Left cardiac atrium (tissue), 4 donors: Measurements from ENCODE around the gene MARCHF10. TPM values are rescaled to one million over a fixed set of nuclear protein-coding genes. Genes with fewer than 3 reads are reported as not detected.
"Not testable (repeated sequence)": the region's sequence is repeated elsewhere in the genome, so short reads cannot be mapped to it uniquely, and the experiment has no call there.

Experiments used
- ATAC-seq, 2 donors: fragments of 200-7000 bp; cut with Tn5 transposase; one replicate each; pipeline ENCODE4 v1.9.1; 2020; ENCODE audit warnings: mild to moderate bottlenecking in 2 of 2, moderate library complexity in 2 of 2
- DNase-seq: peaks from one replicate; pipeline ENCODE4 v3.0.0-alpha.2; 2020
- intact Hi-C, 2 donors: fragments of 100-400 bp; cut with DNase I; formaldehyde crosslinking; loops; one replicate each; pipeline versions ENCODE4 v1.14.1 to v1.15.1; 2022 to 2023
- total RNA-seq, 2 donors: library from RNA; stranded (reverse); fragmentation: NEBNext Ultra II Directional; extraction: Animal tissue kit (Norgen Biotek cat#: 25700); gene quantifications; one replicate each; pipeline ENCODE4 v1.2.1, GENCODE V29; 2021
- donor health status: DM: no; HTN: yes; CAD: no.
- donor health status: DM: no; HTN: yes; CAD: no; lungs with severe emphysema.
- donor health status: DM: yes; HTN: yes; CAD: no.
- donor health status: Dilated cardiomyopathy.

The MARCHF10 gene
- total RNA-seq, 2 donors from 2014 or later, result not detected

- ATAC-seq (no peak), DNase-seq (no peak)
- intact Hi-C loops, result no loop called here
These were observed 115.9 kb downstream of the MARCHF10 start for GRCh38 chr17:62692159-62692651.

- DNase-seq, intact Hi-C loops, ATAC-seq: not testable (repeated sequence)
These were observed 116.6 kb downstream of the MARCHF10 start for GRCh38 chr17:62691589-62691915.

- no peak for DNase-seq
- ATAC-seq, result no peak
These were observed 117.8 kb downstream of the MARCHF10 start for GRCh38 chr17:62690168-62690897.

GRCh38 chr17:62689441-62690167, 118.5 kb downstream of the MARCHF10 start:
- intact Hi-C loops, result no loop called here
- ATAC-seq (no peak), DNase-seq (no peak)

More at GRCh38 chr17:62690168-62690897, 117.8 kb downstream of the MARCHF10 start:
- intact Hi-C loops, result no loop called here

- ATAC-seq (no peak), DNase-seq (no peak)
- intact Hi-C loops, result no loop called here
These were observed 119.5 kb downstream of the MARCHF10 start for GRCh38 chr17:62688398-62689160.

GRCh38 chr17:62687997-62688396, 120.1 kb downstream of the MARCHF10 start:
- no peak for DNase-seq
- intact Hi-C loops, result no loop called here
- no peak for ATAC-seq

- intact Hi-C loops, result no loop called here
- DNase-seq, result no peak
These were observed 123.9 kb downstream of the MARCHF10 start for GRCh38 chr17:62684179-62684578.

GRCh38 chr17:62681939-62682381, 126.2 kb downstream of the MARCHF10 start:
- intact Hi-C loops, result no loop called here
- ATAC-seq (no peak), DNase-seq (no peak)

More at GRCh38 chr17:62684179-62684578, 123.9 kb downstream of the MARCHF10 start:
- ATAC-seq, result no peak

GRCh38 chr17:62681061-62681938, 126.8 kb downstream of the MARCHF10 start:
- ATAC-seq (no peak), DNase-seq (no peak)
- intact Hi-C loops, result no loop called here

- intact Hi-C loops, result no loop called here
- DNase-seq (no peak), ATAC-seq (peak; percentile 13 to 45)
These were observed 127.5 kb downstream of the MARCHF10 start for GRCh38 chr17:62680541-62681052.

- intact Hi-C loops, result loop anchor here (10.0 kb wide), 1 partner anchor 725 kb away; no protein-coding TSS in a partner anchor
- DNase-seq (no peak), ATAC-seq (no peak)
These were observed 128.2 kb downstream of the MARCHF10 start for GRCh38 chr17:62679866-62680377.

- DNase-seq (no peak), ATAC-seq (no peak)
- intact Hi-C loops, result loop anchor here (10.0 kb wide), 1 partner anchor 726 kb away; no protein-coding TSS in a partner anchor
These were observed 129.7 kb downstream of the MARCHF10 start for GRCh38 chr17:62678214-62678919.

GRCh38 chr17:62676952-62677596, 131.0 kb downstream of the MARCHF10 start:
- intact Hi-C loops, result loop anchor here (10.0 kb wide), 1 partner anchor 728 kb away; no protein-coding TSS in a partner anchor
- DNase-seq (no peak), ATAC-seq (no peak)

GRCh38 chr17:62676231-62676943, 131.7 kb downstream of the MARCHF10 start:
- intact Hi-C loops, result loop anchor here (10.0 kb wide), 1 partner anchor 728 kb away; no protein-coding TSS in a partner anchor
- DNase-seq, result no peak

GRCh38 chr17:62675701-62676100, 132.4 kb downstream of the MARCHF10 start:
- DNase-seq, result no peak
- ATAC-seq, result no peak
- intact Hi-C loops, result loop anchor here (10.0 kb wide), 1 partner anchor 729 kb away; no protein-coding TSS in a partner anchor

More at GRCh38 chr17:62676231-62676943, 131.7 kb downstream of the MARCHF10 start:
- ATAC-seq, result no peak

- intact Hi-C loops, result loop anchor here (10.0 kb wide), 1 partner anchor 730 kb away; no protein-coding TSS in a partner anchor
- ATAC-seq, result peak in 1 of 2 donors; percentile 78
- no peak for DNase-seq
These were observed 132.9 kb downstream of the MARCHF10 start for GRCh38 chr17:62675260-62675659.
